ENCODE measurements around the gene SLC26A6. TPM values are rescaled to one million over a fixed set of nuclear protein-coding genes. Genes with fewer than 3 reads are reported as not detected.

Gene SLC26A6
- total RNA-seq, 1 experiment from 2014 or later = 44.9 TPM

- H3K36me3 ChIP-seq (ENCODE audit: low read depth, low read length) = no peaks in the 10 kb centered on the region
- no peaks in the 10 kb centered on the region for H3K79me2 ChIP-seq (ENCODE audit: low read length)
- no peaks in the 10 kb centered on the region for H3K9me3 ChIP-seq (ENCODE audit: low read length)
- H3K4me2 ChIP-seq (ENCODE audit: low read length) = no peak overlapping the region
- H3K4me3 ChIP-seq (ENCODE audit: low read length) = no peak overlapping the region
- CTCF ChIA-PET = no interaction called here
- ATAC-seq (no peak), DNase-seq (no peak)
- intact Hi-C loops (cut with micrococcal nuclease) = no loop called here
- H3F3A ChIP-seq (ENCODE audit: low read length, unreplicated experiment) = no peaks in the 10 kb centered on the region
- H3K9me2 ChIP-seq (replicated peaks; ENCODE audit: low read length) = no peaks in the 10 kb centered on the region
- no peak overlapping the region for H2AFZ ChIP-seq (ENCODE audit: low read length)
- no peak overlapping the region for H3K9ac ChIP-seq (ENCODE audit: low read length)
- H3K4me1 ChIP-seq (ENCODE audit: insufficient read depth, low read length) = no peaks in the 10 kb centered on the region
- POLR2A ChIA-PET (ENCODE audit: unreplicated experiment) = no interaction called here
- TF ChIP-seq CTCF (conservative IDR thresholded peaks at IDR 0.05; ENCODE audit: low read depth, low read length) (no peak), EZH2 (IDR thresholded peaks at IDR 0.05; ENCODE audit: low read length, unreplicated experiment) (no peak)
- no peaks in the 10 kb centered on the region for H3K27me3 ChIP-seq (ENCODE audit: low read length)
- H4K20me1 ChIP-seq (ENCODE audit: low read length) = no peaks in the 10 kb centered on the region
- no peak overlapping the region for H3K27ac ChIP-seq (ENCODE audit: low read length)
- no TSS peak for BruUV-seq (replicated peaks)
Measured at GRCh38 chr3:48651771-48652170, 16.5 kb upstream of the SLC26A6 start.

GRCh38 chr3:48650723-48651122 lies 15.5 kb upstream of the SLC26A6 start:
- no peaks in the 10 kb centered on the region for H4K20me1 ChIP-seq (ENCODE audit: low read length)
- DNase-seq (no peak), ATAC-seq (no peak)
- ChIA-PET POLR2A (ENCODE audit: unreplicated experiment) (no interaction called here), CTCF (no interaction called here)
- H3K4me3 ChIP-seq (ENCODE audit: low read length) = no peak overlapping the region
- H3K27me3 ChIP-seq (ENCODE audit: low read length) = no peaks in the 10 kb centered on the region
- no peaks in the 10 kb centered on the region for H3K4me1 ChIP-seq (ENCODE audit: insufficient read depth, low read length)
- TF ChIP-seq CTCF (conservative IDR thresholded peaks at IDR 0.05; ENCODE audit: low read depth, low read length) (no peak), EZH2 (IDR thresholded peaks at IDR 0.05; ENCODE audit: low read length, unreplicated experiment) (no peak), EZH2phosphoT487 (IDR thresholded peaks at IDR 0.05; ENCODE audit: borderline replicate concordance, low read length) (no peak)
- H3K27ac ChIP-seq (ENCODE audit: low read length) = no peak overlapping the region
- H2AFZ ChIP-seq (ENCODE audit: low read length) = no peak overlapping the region
- H3K9ac ChIP-seq (ENCODE audit: low read length) = no peak overlapping the region
- no peaks in the 10 kb centered on the region for H3K36me3 ChIP-seq (ENCODE audit: low read depth, low read length)
- no peaks in the 10 kb centered on the region for H3F3A ChIP-seq (ENCODE audit: low read length, unreplicated experiment)
- no peaks in the 10 kb centered on the region for H3K9me2 ChIP-seq (replicated peaks; ENCODE audit: low read length)
- H3K9me3 ChIP-seq (ENCODE audit: low read length) = no peaks in the 10 kb centered on the region
- no peak overlapping the region for H3K4me2 ChIP-seq (ENCODE audit: low read length)
- intact Hi-C loops (cut with micrococcal nuclease) = no loop called here
- no TSS peak for BruUV-seq (replicated peaks)
- no peaks in the 10 kb centered on the region for H3K79me2 ChIP-seq (ENCODE audit: low read length)

- intact Hi-C loops (cut with micrococcal nuclease) = no loop called here
- no TSS peak for BruUV-seq (replicated peaks)
- no peaks in the 10 kb centered on the region for H3K36me3 ChIP-seq (ENCODE audit: low read depth, low read length)
- H3K4me3 ChIP-seq (ENCODE audit: low read length) = no peak overlapping the region
- no peaks in the 10 kb centered on the region for H3K9me3 ChIP-seq (ENCODE audit: low read length)
- CTCF ChIA-PET = no interaction called here
- H3K27ac ChIP-seq (ENCODE audit: low read length) = no peak overlapping the region
- H3K9ac ChIP-seq (ENCODE audit: low read length) = no peak overlapping the region
- no peaks in the 10 kb centered on the region for H4K20me1 ChIP-seq (ENCODE audit: low read length)
- no peak overlapping the region for H3K4me2 ChIP-seq (ENCODE audit: low read length)
- no peak for DNase-seq
- H3K9me2 ChIP-seq (replicated peaks; ENCODE audit: low read length) = no peaks in the 10 kb centered on the region
- no peak for TF ChIP-seq EZH2 (IDR thresholded peaks at IDR 0.05; ENCODE audit: low read length, unreplicated experiment)
- no peak for TF ChIP-seq CTCF (conservative IDR thresholded peaks at IDR 0.05; ENCODE audit: low read depth, low read length)
- no peak for TF ChIP-seq EZH2phosphoT487 (IDR thresholded peaks at IDR 0.05; ENCODE audit: borderline replicate concordance, low read length)
- H2AFZ ChIP-seq (ENCODE audit: low read length) = no peak overlapping the region
- POLR2A ChIA-PET (ENCODE audit: unreplicated experiment) = no interaction called here
- no peaks in the 10 kb centered on the region for H3K27me3 ChIP-seq (ENCODE audit: low read length)
- no peaks in the 10 kb centered on the region for H3F3A ChIP-seq (ENCODE audit: low read length, unreplicated experiment)
- H3K4me1 ChIP-seq (ENCODE audit: insufficient read depth, low read length) = no peaks in the 10 kb centered on the region
- no peaks in the 10 kb centered on the region for H3K79me2 ChIP-seq (ENCODE audit: low read length)
- ATAC-seq = no peak
Measured at GRCh38 chr3:48648188-48648850, 13.1 kb upstream of the SLC26A6 start.
